Measurements from ENCODE around the gene GIPC3. TPM values are rescaled to one million over a fixed set of nuclear protein-coding genes. Genes with fewer than 3 reads are reported as not detected.

The GIPC3 gene
- total RNA-seq, 4 donors from 2014 or later: 0.18 to 0.76 (median 0.22) TPM

DNA sequence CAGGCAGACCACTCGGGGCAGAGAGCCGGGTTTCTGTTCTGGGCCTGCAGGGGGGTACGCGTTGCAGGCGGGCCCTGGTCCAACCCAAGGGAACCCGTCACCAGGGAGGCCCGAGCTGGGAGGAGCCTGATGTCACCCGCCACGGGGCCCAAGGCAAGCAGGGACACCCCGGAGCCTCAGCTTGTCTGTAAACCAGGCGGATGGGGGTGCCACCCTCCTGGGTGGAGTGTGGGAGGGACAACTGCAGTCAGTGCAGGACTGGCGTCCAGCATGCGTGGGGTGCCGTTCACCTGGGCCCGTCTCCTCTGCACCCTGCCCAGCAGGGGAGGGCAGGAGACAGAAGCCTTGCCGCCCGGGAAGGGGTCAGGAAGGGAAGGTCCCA, 34.3 kb downstream of the GIPC3 start:
- intact Hi-C loops (cut with DNase I): loop anchor here (5.0 kb wide), 1 partner anchor 72 kb away; no protein-coding TSS in a partner anchor
- H3K27ac ChIP-seq: no peak overlapping the region
- DNase-seq: no peak
- no peaks in the 10 kb centered on the region for H3K27me3 ChIP-seq
- WGBS, 2 donors: 83 to 84% methylated on average over 6 to 10 of the region's 17 CpGs
- H3K9me3 ChIP-seq: no peaks in the 10 kb centered on the region
- peaks cover 4 to 37% (median 5%) of the 10 kb centered on the region in 3 donors for H3K4me1 ChIP-seq
- no peak for TF ChIP-seq POLR2A (IDR thresholded peaks at IDR 0.05)
- TF ChIP-seq, protein P1, sequence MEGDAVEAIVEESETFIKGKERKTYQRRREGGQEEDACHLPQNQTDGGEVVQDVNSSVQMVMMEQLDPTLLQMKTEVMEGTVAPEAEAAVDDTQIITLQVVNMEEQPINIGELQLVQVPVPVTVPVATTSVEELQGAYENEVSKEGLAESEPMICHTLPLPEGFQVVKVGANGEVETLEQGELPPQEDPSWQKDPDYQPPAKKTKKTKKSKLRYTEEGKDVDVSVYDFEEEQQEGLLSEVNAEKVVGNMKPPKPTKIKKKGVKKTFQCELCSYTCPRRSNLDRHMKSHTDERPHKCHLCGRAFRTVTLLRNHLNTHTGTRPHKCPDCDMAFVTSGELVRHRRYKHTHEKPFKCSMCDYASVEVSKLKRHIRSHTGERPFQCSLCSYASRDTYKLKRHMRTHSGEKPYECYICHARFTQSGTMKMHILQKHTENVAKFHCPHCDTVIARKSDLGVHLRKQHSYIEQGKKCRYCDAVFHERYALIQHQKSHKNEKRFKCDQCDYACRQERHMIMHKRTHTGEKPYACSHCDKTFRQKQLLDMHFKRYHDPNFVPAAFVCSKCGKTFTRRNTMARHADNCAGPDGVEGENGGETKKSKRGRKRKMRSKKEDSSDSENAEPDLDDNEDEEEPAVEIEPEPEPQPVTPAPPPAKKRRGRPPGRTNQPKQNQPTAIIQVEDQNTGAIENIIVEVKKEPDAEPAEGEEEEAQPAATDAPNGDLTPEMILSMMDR (IDR thresholded peaks at IDR 0.05): no peak
- H3K36me3 ChIP-seq: peaks cover 0 to 92% (median 9%) of the 10 kb centered on the region in 3 donors
- H3K4me3 ChIP-seq: no peak overlapping the region

DNA sequence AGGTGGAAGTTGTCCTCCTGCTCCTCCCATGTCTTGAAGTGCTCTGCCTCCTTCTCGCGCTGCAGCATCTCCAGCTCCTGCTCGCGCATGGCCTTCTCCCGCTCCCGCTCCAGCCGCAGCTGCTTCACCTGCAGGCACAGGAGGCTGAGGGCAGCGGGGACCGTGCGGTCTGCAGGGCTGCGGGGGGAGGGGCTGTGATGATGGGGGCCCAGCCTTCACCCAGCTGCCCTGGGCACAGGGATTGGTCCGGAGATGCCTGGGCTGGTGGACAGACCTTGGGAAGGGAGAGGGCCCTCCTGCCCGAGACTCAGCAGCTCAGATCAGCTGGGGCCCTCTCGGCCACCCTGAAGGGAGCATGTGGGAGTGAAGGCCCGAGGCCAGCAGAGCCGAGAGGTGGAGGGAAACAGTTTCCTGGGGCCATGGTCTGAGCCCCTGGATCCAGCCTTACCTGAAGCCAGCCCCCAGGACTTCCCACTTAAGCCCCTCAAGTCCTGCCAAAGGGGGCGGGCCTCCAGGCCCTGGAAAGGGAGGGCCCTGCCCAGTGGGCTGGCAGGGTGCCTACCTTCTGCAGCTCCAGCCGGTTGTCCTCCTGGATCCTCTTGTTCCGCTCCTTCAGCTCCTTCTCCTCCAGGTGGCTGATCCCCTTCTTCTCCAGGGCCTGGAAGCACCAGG, 35.0 kb downstream of the GIPC3 start:
- Histone ChIP-seq H3K4me3 (no peak overlapping the region), H3K27me3 (no peaks in the 10 kb centered on the region), H3K36me3 (peaks cover 0 to 86% (median 9%) of the 10 kb centered on the region in 3 donors), H3K9me3 (no peaks in the 10 kb centered on the region), H3K27ac (no peak overlapping the region), H3K4me1 (peaks cover 5 to 43% (median 12%) of the 10 kb centered on the region in 3 donors)
- 61 to 83% methylated on average over 1 to 2 of the region's 19 CpGs for WGBS, 2 donors
- no peak for TF ChIP-seq POLR2A (IDR thresholded peaks at IDR 0.05)
- TF ChIP-seq, protein P1 (IDR thresholded peaks at IDR 0.05): no peak
- no peak for DNase-seq
- intact Hi-C loops (cut with DNase I): loop anchor here (5.0 kb wide), 1 partner anchor 73 kb away; no protein-coding TSS in a partner anchor

DNA sequence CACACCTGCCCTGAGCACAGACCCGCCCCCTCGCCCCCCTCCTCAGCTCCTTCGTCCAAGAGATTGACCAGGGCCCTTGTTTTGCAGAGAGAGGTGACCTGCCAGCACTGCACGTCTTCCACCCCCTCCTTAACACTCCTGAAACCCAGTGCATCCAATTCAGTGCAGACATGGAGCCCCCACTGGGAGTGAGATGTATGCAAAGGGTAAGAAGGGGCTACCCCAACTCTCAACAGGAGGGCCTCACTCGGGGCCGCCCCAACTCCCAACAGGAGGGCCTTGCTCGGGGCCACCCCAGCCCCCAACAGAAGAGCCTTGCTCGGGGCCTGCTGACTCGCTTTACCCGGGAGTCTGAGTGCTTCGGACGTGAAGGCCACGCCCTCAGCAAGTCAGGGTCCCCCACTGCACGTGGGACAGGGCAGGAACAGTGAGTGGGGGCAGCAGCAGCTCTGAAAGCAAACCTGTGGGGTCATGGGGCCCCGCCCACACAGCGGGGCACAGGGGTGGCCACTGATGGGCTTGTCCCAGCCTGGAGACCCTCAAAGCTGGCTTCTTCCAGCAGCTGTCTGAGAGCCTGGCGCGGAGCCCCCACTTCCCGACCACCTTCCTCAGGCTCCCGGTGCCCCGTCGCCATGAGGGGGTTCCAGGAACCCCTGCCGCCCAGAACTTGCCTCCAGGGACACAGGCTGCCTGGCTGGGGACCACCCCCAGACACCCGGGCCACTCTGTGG, 35.7 kb downstream of the GIPC3 start:
- no peak for DNase-seq
- intact Hi-C loops (cut with DNase I): loop anchor here (5.0 kb wide), 1 partner anchor 74 kb away; no protein-coding TSS in a partner anchor
- peaks cover 0 to 79% (median 9%) of the 10 kb centered on the region in 3 donors for H3K36me3 ChIP-seq
- WGBS, 2 donors: 80 to 100% methylated on average over 1 to 3 of the region's 24 CpGs
- H3K4me1 ChIP-seq: peaks cover 12 to 50% (median 19%) of the 10 kb centered on the region in 3 donors
- no peaks in the 10 kb centered on the region for H3K27me3 ChIP-seq
- H3K27ac ChIP-seq: no peak overlapping the region
- no peak overlapping the region for H3K4me3 ChIP-seq
- TF ChIP-seq, protein P1 (IDR thresholded peaks at IDR 0.05): no peak
- no peak for TF ChIP-seq POLR2A (IDR thresholded peaks at IDR 0.05)
- no peaks in the 10 kb centered on the region for H3K9me3 ChIP-seq

DNA sequence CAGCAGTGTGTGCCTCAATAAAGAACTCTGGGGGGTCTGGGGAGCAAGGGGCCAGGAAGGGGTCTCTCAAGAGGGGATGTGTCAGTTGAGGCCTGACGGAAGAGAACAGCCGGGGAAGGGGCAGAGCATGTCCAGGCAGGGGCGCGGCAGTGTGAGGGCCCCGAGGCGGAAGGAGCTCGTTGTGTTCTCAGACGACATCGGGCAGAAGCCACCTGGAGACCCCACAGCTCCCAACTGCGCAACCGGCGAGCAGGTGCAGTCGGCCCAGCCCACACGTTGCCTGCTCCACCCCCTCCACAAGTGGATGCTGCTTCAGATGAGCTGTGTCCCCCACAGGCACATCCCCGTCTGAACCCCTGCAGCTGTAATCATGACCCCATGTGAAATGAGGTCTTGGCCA, 36.4 kb downstream of the GIPC3 start:
- WGBS, 2 donors: 87% methylated on average over 12 of the region's 15 CpGs
- Histone ChIP-seq H3K4me3 (no peak overlapping the region), H3K9me3 (no peaks in the 10 kb centered on the region), H3K27me3 (no peaks in the 10 kb centered on the region), H3K4me1 (peaks cover 14 to 53% (median 19%) of the 10 kb centered on the region in 3 donors), H3K27ac (no peak overlapping the region), H3K36me3 (peaks cover 0 to 72% (median 9%) of the 10 kb centered on the region in 3 donors)
- intact Hi-C loops (cut with DNase I): loop anchor here (5.0 kb wide), 1 partner anchor 74 kb away; no protein-coding TSS in a partner anchor
- DNase-seq: no peak
- TF ChIP-seq, protein P1 (IDR thresholded peaks at IDR 0.05): no peak
- no peak for TF ChIP-seq POLR2A (IDR thresholded peaks at IDR 0.05)

DNA sequence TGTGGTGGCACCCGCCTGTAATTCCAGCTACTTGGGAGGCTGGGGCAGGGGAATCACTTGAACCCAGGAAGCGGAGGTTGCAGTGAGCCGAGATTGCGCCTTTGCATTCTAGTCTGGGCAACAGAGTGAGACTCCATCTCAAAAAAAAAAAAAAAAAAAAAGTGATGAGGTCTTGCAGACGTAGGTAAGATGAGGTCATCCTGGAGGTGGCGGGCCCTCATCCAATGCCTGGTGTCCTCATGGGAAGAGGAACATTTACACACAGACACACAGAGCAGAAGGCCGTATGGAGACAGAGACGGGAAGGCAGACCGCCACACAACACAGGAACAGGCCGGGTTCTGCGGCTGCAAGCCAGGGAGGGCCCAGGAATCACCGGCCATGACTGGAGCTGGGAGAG, 36.9 kb downstream of the GIPC3 start:
- TF ChIP-seq, protein P1 (IDR thresholded peaks at IDR 0.05): no peak
- no peak for TF ChIP-seq POLR2A (IDR thresholded peaks at IDR 0.05)
- Histone ChIP-seq H3K4me3 (no peak overlapping the region), H3K4me1 (peaks cover 17 to 54% (median 20%) of the 10 kb centered on the region in 3 donors), H3K9me3 (no peaks in the 10 kb centered on the region), H3K36me3 (peaks cover 0 to 66% (median 9%) of the 10 kb centered on the region in 3 donors), H3K27ac (no peak overlapping the region), H3K27me3 (no peaks in the 10 kb centered on the region)
- 81 to 88% methylated on average over 10 to 11 of the region's 12 CpGs for WGBS, 2 donors
- DNase-seq: no peak
- intact Hi-C loops (cut with DNase I): loop anchor here (5.0 kb wide), 1 partner anchor 75 kb away; no protein-coding TSS in a partner anchor
